ENCODE measurements around the gene IFFO2.

Gene IFFO2

DNA sequence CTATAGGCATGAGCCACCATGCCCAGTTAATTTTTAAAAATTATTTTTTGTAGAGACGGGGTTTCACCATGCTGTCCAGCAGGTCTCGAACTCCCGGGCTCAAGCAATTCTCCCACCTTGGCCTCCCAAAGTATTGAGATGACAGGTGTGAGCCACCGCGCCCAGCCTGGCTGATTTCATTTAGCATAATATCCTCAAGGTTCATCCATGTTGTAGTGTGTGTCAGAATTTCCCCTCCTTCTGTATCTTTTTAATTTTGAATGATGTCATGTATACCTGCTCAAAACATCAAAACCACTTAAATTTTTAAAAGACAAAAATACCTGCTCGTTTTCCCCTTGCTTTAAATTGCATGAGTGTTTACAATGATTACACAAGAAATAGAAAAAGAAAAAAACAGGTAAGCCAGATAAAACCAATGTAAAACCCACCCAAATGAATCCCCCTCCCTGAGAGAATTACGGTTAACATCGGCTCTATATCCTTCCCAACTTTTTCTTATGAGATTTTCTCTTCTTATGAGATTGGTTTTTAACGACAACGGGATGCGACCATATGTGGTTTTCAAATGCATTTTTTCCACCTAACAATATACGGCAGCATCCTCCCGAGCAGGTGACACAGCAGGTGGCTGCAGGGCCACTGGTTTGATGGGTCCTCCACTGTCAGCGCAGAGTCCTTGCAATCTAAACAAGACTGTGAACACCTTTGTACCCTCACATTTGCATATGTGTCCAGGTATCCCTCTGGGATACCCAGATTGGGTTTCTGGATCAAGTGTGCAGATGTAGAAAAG is 22.1 kb downstream of the IFFO2 start:
- no peak for DNase-seq

- DNase-seq, result no peak
These were observed 23.6 kb downstream of the IFFO2 start for GRCh38 chr1:18932879-18933278.

DNA sequence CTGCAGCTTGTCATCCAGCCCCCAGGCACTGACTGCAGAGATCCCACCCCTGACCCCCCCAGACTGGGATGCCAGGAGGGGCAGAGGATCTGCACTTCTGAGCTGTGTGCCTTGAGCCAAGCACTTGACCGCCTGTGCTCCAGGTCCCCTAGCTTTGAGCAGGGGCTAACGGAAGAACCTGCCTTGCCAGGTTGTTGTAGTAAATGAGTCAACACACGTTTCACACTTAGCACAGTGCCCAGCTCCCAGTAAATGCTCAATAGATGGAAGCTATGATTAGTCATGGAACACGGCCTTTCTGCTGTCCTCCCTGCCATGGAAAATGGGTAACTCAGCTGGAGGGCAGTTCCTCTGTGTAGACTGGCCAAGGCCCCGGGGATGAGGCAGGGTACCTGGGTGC is 24.1 kb downstream of the IFFO2 start:
- no peak for DNase-seq

DNA sequence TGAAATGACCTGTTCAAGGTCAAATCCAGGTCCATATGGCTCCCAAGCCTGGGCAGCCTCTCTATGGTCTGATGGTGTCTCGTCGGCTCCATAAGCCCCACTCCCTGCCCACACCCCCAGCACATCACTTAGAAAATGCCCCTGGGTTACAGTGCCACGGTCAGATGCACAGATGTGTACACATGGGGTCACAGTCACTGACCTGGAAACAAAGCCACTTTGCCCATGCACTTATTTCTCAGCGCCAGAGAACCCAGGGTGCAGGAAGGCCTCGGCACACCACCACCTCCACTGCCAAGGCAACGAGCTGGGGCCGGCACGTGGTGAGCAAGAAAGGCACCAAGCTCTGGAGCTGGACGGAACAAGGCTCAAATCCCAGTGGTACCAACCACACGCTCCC is 24.7 kb downstream of the IFFO2 start:
- DNase-seq, result no peak

GRCh38 chr1:18929686-18930085 is 26.8 kb downstream of the IFFO2 start:
- no peak for DNase-seq

DNA sequence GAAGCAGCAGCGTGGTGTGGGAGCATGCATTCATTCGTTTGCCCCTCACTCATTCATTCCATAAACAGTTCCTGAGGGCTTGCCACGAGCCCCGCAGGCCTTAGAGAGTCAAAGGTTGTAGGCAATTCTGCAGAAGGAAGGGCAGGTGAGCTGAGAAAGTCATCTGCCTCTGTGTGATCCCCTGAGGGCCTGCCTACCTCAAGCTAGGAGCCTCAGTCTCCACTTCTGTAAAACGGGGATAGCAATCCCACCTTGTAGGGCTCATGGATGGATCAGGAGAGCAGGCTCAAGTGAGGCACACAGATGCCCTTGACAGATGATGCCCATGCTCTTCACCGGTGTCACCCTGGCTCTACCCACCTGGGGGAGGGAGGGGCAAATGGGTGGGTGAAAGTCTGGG is 27.5 kb downstream of the IFFO2 start:
- no peak for DNase-seq

GRCh38 chr1:18928406-18928805 is 28.1 kb downstream of the IFFO2 start:
- DNase-seq, result no peak

GRCh38 chr1:18927654-18928272 is 28.7 kb downstream of the IFFO2 start:
- DNase-seq, result peak; percentile 82

GRCh38 chr1:18927082-18927653 is 29.3 kb downstream of the IFFO2 start:
- peak; percentile 77 for DNase-seq

DNA sequence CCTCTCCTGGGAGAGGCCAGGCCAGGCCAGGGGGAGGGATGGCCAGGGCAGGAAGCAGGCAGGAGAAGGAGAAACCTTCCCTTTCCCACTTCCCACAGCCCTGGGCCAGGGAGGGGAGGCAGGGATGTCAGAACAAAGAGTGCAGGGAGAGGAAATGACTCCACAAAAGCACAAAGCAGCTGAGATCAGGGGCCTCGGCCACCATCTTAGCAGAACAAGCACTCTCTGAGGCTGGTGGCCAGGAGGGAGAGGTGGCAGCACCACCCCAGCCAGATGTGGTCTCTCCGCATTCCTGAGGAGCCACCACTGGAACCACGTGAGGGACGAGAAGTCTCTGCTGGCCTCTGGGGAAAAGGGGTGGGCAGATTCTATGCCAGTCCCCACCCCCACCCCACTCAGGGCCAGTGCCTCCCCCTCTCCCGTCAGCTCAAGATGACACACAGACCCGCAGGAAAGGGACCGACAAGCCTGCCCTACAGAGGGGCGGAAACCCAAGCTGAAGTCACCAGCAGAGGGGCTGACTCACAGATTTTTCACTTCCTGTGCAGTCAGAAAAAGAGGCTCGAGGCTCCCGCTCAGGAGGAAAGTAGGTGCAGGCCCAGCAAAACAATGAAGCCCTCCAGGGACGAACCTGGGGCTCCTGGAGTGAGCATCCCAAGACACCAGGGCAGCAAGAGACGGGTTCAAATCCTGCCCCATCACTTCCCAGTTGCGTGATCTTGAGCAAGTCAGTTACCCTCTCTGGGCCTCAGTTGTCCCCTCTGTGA is 30.0 kb downstream of the IFFO2 start:
- DNase-seq, result peak; percentile 89

DNA sequence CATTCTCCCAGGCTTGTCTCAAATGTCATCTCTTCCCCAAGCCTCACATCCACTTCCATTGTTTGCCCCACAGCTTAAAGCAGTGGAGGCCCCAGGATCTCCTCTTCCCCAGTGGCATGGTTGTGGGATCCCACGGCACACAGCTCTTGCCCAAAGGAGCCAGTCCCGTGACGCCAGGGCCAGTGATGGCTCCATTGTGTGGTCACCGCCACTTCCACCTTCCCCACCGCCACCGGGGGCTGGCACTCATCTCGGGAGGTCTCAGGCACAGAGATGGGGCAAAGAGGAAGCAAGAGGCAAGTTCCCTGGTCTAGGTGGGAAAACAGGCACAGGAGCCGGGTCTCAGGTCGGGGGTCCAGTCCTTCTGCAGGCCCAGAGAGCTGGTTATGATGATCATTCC is 31.2 kb downstream of the IFFO2 start:
- no peak for DNase-seq

DNA sequence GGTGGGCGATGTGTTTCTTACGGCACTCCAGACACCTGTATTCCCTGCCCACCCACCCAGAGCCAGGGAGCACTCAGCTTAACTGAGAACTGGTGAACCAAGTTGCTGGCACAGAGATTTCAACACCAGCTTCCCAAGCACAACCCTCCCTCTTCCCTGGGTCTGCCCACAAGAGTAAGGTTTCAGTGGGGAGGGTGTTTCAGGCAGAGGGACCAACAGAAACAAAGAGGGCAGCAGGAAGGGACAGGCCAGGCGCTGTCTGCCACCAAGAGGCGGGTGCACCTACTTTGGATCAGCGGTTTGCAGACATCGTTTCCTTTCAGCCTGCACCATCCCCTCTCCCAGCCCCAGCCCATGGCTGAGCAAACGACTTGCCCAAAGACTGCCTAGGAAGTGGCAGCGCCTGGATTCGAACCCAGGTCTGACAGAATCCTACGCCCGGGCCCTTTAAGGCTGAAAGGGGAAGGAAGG is 32.2 kb downstream of the IFFO2 start:
- DNase-seq, result no peak

DNA sequence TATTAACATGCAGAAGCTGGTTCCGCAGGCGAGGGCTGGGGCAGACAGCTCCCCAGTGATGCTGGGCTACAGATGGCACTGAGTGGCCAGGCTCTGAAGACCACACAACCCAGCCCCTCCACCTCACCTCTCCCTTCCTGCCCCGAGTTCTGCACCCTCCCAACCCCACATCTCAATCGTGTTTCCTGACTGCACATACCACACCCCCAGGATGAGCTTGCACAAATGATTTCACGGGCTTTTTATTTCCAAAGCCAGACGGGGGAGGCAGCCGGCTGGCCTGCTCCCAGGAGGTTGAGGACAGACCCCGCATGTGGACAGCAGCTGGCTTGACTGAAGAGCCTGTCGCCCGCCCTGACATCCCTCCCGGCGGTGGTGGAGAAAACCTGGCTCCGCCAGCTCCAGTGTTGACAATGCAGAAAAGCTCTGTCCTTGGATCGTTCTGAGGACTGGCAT is 32.7 kb downstream of the IFFO2 start:
- DNase-seq, result no peak

DNA sequence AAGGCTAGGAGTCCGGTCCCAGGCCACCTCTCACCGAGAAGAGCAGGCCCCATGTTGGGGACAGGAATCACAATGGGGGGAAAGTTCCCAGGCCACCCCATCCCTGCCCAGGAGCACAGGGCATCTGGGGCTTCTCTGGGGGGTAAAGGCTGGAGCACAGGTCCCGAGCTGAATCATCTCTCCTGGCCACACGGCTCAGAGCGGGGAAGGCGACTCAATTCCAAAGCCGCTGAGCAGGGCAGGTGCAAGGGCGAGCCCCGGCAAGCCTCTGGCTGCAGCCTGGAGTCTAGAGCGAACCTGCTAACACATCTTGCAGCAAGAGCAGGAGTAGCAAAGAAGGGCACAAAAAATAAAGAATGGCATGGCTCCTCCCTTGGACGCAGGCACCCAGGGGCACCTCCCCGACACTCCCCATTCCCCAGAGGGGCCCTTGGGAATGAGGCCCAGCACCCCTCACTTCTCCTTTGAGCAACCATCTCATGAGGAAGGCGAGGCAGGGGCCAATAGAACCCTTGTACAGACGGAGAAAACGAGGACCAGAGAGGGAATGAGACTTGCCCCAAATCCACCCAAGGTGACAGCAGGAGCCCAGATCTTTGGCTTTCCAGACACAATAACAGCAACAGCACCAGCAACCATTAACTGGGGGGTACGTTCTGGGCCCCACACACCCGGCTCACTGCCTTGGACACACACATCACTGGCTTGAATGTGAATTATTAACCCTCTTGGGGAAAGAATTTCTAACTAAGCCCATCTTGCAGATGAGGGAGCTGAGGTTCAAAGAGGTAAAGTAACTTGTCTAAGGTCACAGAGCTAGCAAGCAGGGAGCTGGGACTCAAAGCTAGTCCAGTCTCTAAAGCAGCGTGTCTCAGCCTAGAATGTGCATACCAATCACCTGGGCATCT is 33.4 kb downstream of the IFFO2 start:
- no peak for DNase-seq

DNA sequence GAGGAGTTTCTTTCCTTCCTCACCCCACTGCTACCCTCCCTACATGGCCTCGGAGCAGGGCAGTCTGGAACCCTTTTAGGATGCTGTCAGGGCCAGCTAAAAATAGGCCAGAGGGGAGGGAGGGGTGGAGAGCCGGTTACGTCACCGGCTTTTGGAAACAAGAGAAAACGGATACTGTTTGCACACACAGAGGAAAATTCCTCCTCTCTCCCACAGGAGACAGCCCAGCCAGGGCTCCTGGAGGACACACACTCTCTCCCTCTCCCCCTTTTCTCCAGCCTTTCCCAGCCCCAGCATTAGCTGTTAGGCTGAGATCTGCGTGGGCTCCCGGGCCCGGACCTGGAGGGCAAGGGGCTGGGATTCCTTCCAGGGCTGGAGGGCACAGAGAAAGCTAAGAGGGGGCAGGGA is 34.2 kb downstream of the IFFO2 start:
- no peak for DNase-seq

DNA sequence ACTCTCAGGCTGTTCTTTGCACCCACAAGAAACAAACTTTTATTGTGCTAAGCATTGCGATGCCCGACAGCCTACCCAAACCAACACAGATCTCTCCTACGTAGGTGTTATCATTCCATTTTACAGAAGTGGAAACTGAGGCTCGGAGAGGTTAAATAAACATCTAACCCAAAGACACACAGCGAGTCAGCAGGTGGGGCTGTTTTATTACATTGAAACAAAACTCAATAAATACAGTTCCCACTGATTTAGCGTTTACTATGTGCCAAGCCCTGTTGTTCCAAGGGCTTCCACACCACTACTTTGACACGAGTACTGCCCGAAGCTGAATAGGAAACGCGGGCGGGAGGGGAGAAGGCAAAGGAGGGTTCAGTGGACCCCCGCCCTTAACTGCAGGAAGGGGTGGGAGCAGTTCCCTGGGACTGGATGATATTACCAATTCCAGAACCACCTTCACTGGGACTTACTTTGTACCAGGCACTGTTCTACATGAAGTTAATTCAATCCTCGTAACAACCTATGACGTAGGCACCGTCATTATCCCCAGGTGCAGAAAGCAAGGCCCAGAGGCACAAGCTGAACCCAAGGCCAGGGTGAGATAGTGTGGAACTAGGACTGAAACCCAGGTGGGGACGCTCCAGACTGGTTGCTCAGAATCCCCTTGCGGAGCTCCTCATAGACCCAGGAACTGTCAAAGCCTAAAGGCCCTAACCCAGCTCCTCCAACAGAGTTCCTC is 34.8 kb downstream of the IFFO2 start:
- no peak for DNase-seq

- no peak for DNase-seq
These were observed 35.5 kb downstream of the IFFO2 start for GRCh38 chr1:18920931-18921330.

- no peak for DNase-seq
These were observed 36.5 kb downstream of the IFFO2 start for GRCh38 chr1:18919956-18920355.

GRCh38 chr1:18919197-18919905 is 37.1 kb downstream of the IFFO2 start:
- DNase-seq, result no peak

GRCh38 chr1:18918417-18918816 is 38.1 kb downstream of the IFFO2 start:
- no peak for DNase-seq

Measured in activated CD8-positive, alpha-beta memory T cell treated with anti-CD3 and anti-CD28 coated beads for 24 hours (primary cell).